ENCODE data around the gene TEPSIN.

DNA sequence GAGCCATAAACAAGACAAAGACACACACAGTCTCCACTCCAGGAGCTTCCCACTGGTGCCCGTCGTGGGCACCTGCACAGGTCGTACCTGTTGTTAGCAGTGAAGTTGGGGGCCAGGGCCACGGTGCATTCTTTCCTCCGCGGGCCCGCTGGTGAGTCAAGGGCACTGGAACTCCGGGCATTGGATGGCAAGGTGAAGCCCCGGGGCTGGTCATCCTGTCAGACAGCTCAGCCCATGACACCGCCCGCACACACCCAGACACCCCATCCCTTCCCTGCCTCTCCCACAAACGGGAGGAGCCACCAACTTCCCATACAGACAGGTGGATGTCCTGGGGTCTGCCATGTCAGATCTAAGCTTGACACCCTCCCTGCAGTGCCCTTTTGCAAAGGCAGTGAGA lies 32.2 kb downstream of the TEPSIN start:
- TF ChIP-seq, protein P1, sequence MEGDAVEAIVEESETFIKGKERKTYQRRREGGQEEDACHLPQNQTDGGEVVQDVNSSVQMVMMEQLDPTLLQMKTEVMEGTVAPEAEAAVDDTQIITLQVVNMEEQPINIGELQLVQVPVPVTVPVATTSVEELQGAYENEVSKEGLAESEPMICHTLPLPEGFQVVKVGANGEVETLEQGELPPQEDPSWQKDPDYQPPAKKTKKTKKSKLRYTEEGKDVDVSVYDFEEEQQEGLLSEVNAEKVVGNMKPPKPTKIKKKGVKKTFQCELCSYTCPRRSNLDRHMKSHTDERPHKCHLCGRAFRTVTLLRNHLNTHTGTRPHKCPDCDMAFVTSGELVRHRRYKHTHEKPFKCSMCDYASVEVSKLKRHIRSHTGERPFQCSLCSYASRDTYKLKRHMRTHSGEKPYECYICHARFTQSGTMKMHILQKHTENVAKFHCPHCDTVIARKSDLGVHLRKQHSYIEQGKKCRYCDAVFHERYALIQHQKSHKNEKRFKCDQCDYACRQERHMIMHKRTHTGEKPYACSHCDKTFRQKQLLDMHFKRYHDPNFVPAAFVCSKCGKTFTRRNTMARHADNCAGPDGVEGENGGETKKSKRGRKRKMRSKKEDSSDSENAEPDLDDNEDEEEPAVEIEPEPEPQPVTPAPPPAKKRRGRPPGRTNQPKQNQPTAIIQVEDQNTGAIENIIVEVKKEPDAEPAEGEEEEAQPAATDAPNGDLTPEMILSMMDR (IDR thresholded peaks at IDR 0.05), result no peak
- no peak for TF ChIP-seq POLR2A (IDR thresholded peaks at IDR 0.05; ENCODE audit: low read depth)
- TF ChIP-seq POLR2AphosphoS5 (IDR thresholded peaks at IDR 0.05), result no peak

Data from esophagus muscularis mucosa (tissue), 3 donors.